ENCODE data around the gene NFKB1.

GRCh38 chr4:102612210-102612609 is 111.1 kb downstream of the NFKB1 start:
- TF ChIP-seq EZH2phosphoT487 (conservative IDR thresholded peaks at IDR 0.05; ENCODE audit: low read length) (no peak), CTCF (IDR thresholded peaks at IDR 0.05; ENCODE audit: insufficient read depth, low read length, poor library complexity, severe bottlenecking) (no peak)

All from SU-DHL-6 (cell line).